Adrenal gland (tissue), 5 donors: Measurements from ENCODE around the gene SFN.

Experiments
- POLR2A ChIP-seq, 2 donors: fragments of 450-650 bp; IDR thresholded peaks; one replicate each; pipeline ENCODE4 v1.6.1; 2017; ENCODE audit warnings: antibody characterized with exemption in 2 of 2, mild to moderate bottlenecking in 2 of 2, moderate library complexity in 1 of 2
- TF ChIP-seq, protein P1 (sequence below), 6 experiments: fragments of 450-650 bp in 4 of 6; fragments of 200-600 bp in 2 of 6; sonication (generic) in 1 of 6; IDR thresholded peaks; 1 replicate in 5 of 6; 2 replicates in 1 of 6; pipeline versions ENCODE4 v1.5.1 to v1.8.0; 2016 to 2021; ENCODE audit warnings: antibody characterized with exemption in 6 of 6, mild to moderate bottlenecking in 2 of 6, moderate library complexity in 1 of 6
- donor health status: DM: no; HTN: no; CAD: no.

DNA sequence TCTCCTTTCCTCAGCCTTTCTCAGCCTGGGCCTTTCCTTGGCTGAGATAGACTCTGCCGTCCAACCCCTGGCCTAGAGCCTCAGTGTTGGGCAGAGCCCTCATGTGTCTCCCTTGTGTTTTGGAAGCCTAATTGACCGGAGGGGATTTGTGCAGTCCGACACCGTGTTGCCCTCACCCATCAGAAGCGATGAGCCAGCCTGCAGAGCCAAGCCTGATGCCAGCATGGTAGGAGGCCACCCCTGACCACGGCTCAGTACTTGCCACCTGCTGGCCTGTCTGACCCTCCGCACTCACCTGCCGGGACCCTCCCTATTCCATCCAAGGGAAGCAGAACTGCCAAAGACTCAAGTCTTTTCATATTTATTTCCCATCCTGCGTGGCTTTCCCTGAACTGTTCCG, 9.3 kb upstream of the SFN start:
- TF ChIP-seq POLR2A (IDR thresholded peaks at IDR 0.05) = no peak
- TF ChIP-seq, protein P1, sequence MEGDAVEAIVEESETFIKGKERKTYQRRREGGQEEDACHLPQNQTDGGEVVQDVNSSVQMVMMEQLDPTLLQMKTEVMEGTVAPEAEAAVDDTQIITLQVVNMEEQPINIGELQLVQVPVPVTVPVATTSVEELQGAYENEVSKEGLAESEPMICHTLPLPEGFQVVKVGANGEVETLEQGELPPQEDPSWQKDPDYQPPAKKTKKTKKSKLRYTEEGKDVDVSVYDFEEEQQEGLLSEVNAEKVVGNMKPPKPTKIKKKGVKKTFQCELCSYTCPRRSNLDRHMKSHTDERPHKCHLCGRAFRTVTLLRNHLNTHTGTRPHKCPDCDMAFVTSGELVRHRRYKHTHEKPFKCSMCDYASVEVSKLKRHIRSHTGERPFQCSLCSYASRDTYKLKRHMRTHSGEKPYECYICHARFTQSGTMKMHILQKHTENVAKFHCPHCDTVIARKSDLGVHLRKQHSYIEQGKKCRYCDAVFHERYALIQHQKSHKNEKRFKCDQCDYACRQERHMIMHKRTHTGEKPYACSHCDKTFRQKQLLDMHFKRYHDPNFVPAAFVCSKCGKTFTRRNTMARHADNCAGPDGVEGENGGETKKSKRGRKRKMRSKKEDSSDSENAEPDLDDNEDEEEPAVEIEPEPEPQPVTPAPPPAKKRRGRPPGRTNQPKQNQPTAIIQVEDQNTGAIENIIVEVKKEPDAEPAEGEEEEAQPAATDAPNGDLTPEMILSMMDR (IDR thresholded peaks at IDR 0.05) = no peak
